A549 (cell line): ENCODE results near the gene SKI.

Experiments used
- CEBPB ChIP-seq, 2 experiments: fragments of >200 bp in 1 of 2; sonication (Bioruptor Twin) in 1 of 2; formaldehyde crosslinking in 1 of 2; IDR thresholded peaks; 2 replicates each; pipeline ENCODE4 v1.6.1; 2012 to 2016
- RNF2 ChIP-seq: fragments of 200-600 bp; sonication (generic); IDR thresholded peaks from 2 replicates; pipeline ENCODE4 v1.6.1; 2016; ENCODE audit warnings: low read depth, mild to moderate bottlenecking, antibody characterized with exemption, moderate library complexity, borderline replicate concordance

DNA sequence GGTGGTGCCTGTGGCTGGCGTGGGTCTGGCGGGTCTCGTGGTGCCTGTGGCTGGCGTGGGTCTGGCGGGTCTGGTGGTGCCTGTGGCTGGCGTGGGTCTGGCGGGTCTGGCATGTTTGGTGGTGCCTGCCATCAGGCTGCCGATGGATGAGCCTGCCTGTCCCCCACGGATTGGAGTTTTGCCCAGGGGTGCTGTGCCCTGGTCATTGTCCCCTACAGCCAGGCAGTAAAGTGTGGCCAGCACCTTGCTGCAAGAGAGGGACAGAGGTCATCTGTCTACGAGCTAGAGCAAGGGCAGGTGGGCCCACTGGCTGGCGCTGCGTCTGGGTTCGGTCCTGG, 41.8 kb downstream of the SKI start:
- TF ChIP-seq RNF2 (no peak), CEBPB (IDR thresholded peaks at IDR 0.05) (no peak)
